HepG2 (cell line): ENCODE measurements around the gene GGA3. TPM values are rescaled to one million over a fixed set of nuclear protein-coding genes. Genes with fewer than 3 reads are reported as not detected.
A peak's percentile ranks its signal among the peaks of the same experiment; 100 is the strongest.

Experiments
- ATF4 ChIP-seq, 2 experiments: fragments of 450-650 bp in 1 of 2; sonication (generic) in 1 of 2; formaldehyde crosslinking; IDR thresholded peaks; 2 replicates each; pipeline versions ENCODE4 v1.5.0 to v1.8.0; 2020 to 2022; ENCODE audit warnings: mild to moderate bottlenecking in 1 of 2, missing genetic modification reagents in 1 of 2
- EEA1 ChIP-seq: sonication (generic); formaldehyde crosslinking; IDR thresholded peaks from 2 replicates; pipeline ENCODE4 v1.5.1; 2020; ENCODE audit warnings: mild to moderate bottlenecking, missing genetic modification reagents, borderline replicate concordance
- GLI4 ChIP-seq: sonication (generic); formaldehyde crosslinking; IDR thresholded peaks from 2 replicates; pipeline ENCODE4 v1.5.1; 2020; ENCODE audit warnings: missing genetic modification reagents, mild to moderate bottlenecking, moderate library complexity, borderline replicate concordance
- HHEX ChIP-seq: IDR thresholded peaks from 2 replicates; pipeline ENCODE4 v1.6.1; 2016; ENCODE audit warnings: control low read depth
- KDM1A ChIP-seq: IDR thresholded peaks from 2 replicates; pipeline ENCODE4 v1.6.1; 2016; ENCODE audit warnings: missing compliant biosample characterization
- KDM4B ChIP-seq: sonication (generic); formaldehyde crosslinking; IDR thresholded peaks from 2 replicates; pipeline ENCODE4 v1.4.0; 2020; ENCODE audit warnings: missing genetic modification reagents
- MEIS2 ChIP-seq: sonication (generic); formaldehyde crosslinking; IDR thresholded peaks from 2 replicates; pipeline ENCODE4 v1.9.0; 2021; ENCODE audit warnings: mild to moderate bottlenecking, missing genetic modification reagents
- NFE2L2 ChIP-seq: fragments of 150-350 bp; IDR thresholded peaks from 2 replicates; pipeline ENCODE4 v1.6.1; 2014; ENCODE audit warnings: low read length
- SP140L ChIP-seq: sonication (generic); formaldehyde crosslinking; IDR thresholded peaks from 2 replicates; pipeline ENCODE4 v1.4.0; 2020; ENCODE audit warnings: missing genetic modification reagents, borderline replicate concordance
- THAP8 ChIP-seq: sonication (generic); formaldehyde crosslinking; IDR thresholded peaks from 2 replicates; pipeline ENCODE4 v1.5.1; 2020; ENCODE audit warnings: missing genetic modification reagents, mild to moderate bottlenecking, borderline replicate concordance
- ZFP37 ChIP-seq: sonication (generic); formaldehyde crosslinking; IDR thresholded peaks from 2 replicates; pipeline ENCODE4 v1.4.0; 2020; ENCODE audit warnings: missing genetic modification reagents, borderline replicate concordance
- ZNF30 ChIP-seq: sonication (generic); formaldehyde crosslinking; IDR thresholded peaks from 2 replicates; pipeline ENCODE4 v1.5.0; 2020; ENCODE audit warnings: mild to moderate bottlenecking, missing genetic modification reagents
- ZNF790 ChIP-seq: sonication (generic); formaldehyde crosslinking; IDR thresholded peaks from 2 replicates; pipeline ENCODE4 v1.8.0; 2022; ENCODE audit warnings: missing genetic modification reagents, mild to moderate bottlenecking, borderline replicate concordance
- ZNF883 ChIP-seq: sonication (generic); formaldehyde crosslinking; IDR thresholded peaks from 2 replicates; pipeline ENCODE4 v1.5.1; 2020; ENCODE audit warnings: mild to moderate bottlenecking, missing genetic modification reagents; ENCODE audit errors: not compliant biosample characterization
- polyA plus RNA-seq, 8 experiments: library from polyadenylated mRNA; depleted of rRNA in 3 of 8; stranded (reverse) in 7 of 8; unstranded in 1 of 8; fragments of >200 nt; fragmentation: Illumina TruSeq in 4 of 8; extraction: Trizol in 4 of 8; gene quantifications; 2 replicates each; pipeline versions ENCODE4 v1.2.1 to v1.2.3, GENCODE V29; 2011 to 2016; ENCODE audit warnings: low read depth in 4 of 8, missing spikeins in 1 of 8, mixed read lengths in 1 of 8; ENCODE audit not compliant: insufficient read depth in 1 of 8
- total RNA-seq, 5 experiments: library from RNA; depleted of rRNA; stranded (reverse); fragments of >200 nt; fragmentation: Illumina TruSeq; extraction: Trizol; gene quantifications; 2 replicates each; pipeline ENCODE4 v1.2.3, GENCODE V29; 2016; ENCODE audit warnings: low read depth in 1 of 5
- TF ChIP-seq, protein P1 (sequence below): sonication (generic); formaldehyde crosslinking; IDR thresholded peaks from 2 replicates; pipeline ENCODE4 v1.4.0; 2020; ENCODE audit warnings: missing genetic modification reagents, borderline replicate concordance
- TF ChIP-seq, protein P2 (sequence below): sonication (generic); formaldehyde crosslinking; IDR thresholded peaks from 2 replicates; pipeline ENCODE4 v1.8.0; 2023; ENCODE audit warnings: mild to moderate bottlenecking, missing genetic modification reagents
- TF ChIP-seq, protein P3 (sequence below): sonication (generic); formaldehyde crosslinking; IDR thresholded peaks from 2 replicates; pipeline ENCODE4 v1.5.0; 2020; ENCODE audit warnings: mild to moderate bottlenecking, missing genetic modification reagents, borderline replicate concordance
- TF ChIP-seq, protein P4 (sequence below): sonication (generic); formaldehyde crosslinking; IDR thresholded peaks from 2 replicates; pipeline ENCODE4 v1.4.0; 2020; ENCODE audit warnings: missing genetic modification reagents; ENCODE audit errors: not compliant biosample characterization

Gene GGA3
- total and polyA plus RNA-seq, 2 of the 13 experiments (the other 11 are each of a cell fraction or from before 2014, with no cell fraction given) = 28.4 to 43.7 TPM

DNA sequence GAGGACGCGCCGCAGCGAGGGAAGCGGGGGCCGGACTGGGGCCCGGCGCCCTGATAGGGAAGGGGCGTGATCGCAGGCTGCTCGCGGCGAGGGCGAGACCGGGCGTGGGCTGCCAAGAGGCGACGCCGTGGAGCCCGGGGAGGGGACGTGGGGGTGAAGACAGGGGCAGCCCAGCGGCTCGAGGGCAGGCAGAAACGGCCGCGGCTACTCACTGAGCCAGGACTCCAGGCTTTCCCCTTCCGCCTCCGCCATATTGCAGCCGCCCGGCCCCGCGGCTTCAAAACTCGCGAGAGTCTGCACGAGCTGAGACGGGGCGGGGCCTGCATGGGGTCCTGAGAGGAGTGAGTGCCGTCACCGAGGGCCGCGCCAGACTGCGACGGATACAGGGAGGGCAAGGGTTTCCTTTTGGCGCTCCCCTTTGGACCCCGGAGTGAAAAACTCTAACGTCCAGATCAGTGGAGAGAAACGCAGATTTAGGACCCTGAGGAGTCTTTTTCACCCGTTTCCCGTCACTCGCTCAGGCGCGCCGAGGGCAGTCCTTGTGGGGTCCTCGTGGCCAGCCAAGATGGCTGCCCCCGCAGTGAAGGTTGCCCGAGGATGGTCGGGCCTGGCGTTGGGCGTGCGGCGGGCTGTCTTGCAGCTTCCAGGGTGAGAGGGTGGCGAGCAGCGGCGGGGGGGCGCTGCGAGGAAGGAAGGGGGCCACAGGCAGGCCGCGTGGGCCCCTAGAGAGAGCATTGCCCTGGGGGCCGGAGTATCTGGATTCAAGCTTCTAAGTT lies at the start of gene GGA3, which contains the start of gene MRPS7 (continued):
- TF ChIP-seq, protein P1, sequence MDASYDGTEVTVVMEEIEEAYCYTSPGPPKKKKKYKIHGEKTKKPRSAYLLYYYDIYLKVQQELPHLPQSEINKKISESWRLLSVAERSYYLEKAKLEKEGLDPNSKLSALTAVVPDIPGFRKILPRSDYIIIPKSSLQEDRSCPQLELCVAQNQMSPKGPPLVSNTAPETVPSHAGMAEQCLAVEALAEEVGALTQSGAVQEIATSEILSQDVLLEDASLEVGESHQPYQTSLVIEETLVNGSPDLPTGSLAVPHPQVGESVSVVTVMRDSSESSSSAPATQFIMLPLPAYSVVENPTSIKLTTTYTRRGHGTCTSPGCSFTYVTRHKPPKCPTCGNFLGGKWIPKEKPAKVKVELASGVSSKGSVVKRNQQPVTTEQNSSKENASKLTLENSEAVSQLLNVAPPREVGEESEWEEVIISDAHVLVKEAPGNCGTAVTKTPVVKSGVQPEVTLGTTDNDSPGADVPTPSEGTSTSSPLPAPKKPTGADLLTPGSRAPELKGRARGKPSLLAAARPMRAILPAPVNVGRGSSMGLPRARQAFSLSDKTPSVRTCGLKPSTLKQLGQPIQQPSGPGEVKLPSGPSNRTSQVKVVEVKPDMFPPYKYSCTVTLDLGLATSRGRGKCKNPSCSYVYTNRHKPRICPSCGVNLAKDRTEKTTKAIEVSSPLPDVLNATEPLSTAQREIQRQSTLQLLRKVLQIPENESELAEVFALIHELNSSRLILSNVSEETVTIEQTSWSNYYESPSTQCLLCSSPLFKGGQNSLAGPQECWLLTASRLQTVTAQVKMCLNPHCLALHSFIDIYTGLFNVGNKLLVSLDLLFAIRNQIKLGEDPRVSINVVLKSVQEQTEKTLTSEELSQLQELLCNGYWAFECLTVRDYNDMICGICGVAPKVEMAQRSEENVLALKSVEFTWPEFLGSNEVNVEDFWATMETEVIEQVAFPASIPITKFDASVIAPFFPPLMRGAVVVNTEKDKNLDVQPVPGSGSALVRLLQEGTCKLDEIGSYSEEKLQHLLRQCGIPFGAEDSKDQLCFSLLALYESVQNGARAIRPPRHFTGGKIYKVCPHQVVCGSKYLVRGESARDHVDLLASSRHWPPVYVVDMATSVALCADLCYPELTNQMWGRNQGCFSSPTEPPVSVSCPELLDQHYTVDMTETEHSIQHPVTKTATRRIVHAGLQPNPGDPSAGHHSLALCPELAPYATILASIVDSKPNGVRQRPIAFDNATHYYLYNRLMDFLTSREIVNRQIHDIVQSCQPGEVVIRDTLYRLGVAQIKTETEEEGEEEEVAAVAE = no peak; the same call in 1 of the 2 replicates
- TF ChIP-seq ZFP37 = no peak
- no peak for TF ChIP-seq ZNF30 (CRISPR knock-in tag)
- TF ChIP-seq EEA1 (CRISPR knock-in tag) = no peak
- TF ChIP-seq MEIS2 (CRISPR knock-in tag) = peak; percentile 71; the same call in 1 of the 2 replicates
- TF ChIP-seq GLI4 (CRISPR knock-in tag) = peak; percentile 66; the same call in 1 of the 2 replicates
- peak; percentile 90; the same call in 1 of the 2 replicates for TF ChIP-seq THAP8 (CRISPR knock-in tag)
- TF ChIP-seq ATF4 (CRISPR knock-in tag; IDR thresholded peaks at IDR 0.05) = peak in 1 of 2 experiments; percentile 62; a peak in 2 of 4 replicates
- no peak for TF ChIP-seq NFE2L2
- TF ChIP-seq, protein P2, sequence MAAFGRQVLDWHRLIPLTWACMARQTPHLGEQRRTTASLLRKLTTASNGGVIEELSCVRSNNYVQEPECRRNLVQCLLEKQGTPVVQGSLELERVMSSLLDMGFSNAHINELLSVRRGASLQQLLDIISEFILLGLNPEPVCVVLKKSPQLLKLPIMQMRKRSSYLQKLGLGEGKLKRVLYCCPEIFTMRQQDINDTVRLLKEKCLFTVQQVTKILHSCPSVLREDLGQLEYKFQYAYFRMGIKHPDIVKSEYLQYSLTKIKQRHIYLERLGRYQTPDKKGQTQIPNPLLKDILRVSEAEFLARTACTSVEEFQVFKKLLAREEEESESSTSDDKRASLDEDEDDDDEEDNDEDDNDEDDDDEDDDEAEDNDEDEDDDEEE (CRISPR knock-in tag) = peak; percentile 76; the same call in 1 of the 2 replicates
- TF ChIP-seq KDM4B (CRISPR knock-in tag) = 0 out of 2 replicates have a peak, but pooled peaks have one; percentile 29
- TF ChIP-seq, protein P3, sequence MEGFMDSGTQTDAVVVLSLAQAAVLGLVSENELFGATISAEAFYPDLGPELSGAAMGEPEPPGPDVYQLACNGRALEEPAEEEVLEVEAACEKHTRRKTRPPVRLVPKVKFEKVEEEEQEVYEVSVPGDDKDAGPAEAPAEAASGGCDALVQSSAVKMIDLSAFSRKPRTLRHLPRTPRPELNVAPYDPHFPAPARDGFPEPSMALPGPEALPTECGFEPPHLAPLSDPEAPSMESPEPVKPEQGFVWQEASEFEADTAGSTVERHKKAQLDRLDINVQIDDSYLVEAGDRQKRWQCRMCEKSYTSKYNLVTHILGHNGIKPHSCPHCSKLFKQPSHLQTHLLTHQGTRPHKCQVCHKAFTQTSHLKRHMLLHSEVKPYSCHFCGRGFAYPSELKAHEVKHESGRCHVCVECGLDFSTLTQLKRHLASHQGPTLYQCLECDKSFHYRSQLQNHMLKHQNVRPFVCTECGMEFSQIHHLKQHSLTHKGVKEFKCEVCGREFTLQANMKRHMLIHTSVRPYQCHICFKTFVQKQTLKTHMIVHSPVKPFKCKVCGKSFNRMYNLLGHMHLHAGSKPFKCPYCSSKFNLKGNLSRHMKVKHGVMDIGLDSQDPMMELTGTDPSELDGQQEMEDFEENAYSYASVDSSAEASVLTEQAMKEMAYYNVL (CRISPR knock-in tag) = no peak; the same call in 1 of the 2 replicates
- TF ChIP-seq SP140L (CRISPR knock-in tag) = no peak
- no peak for TF ChIP-seq KDM1A (CRISPR knock-in tag)
- peak; percentile 83; the same call in 1 of the 2 replicates for TF ChIP-seq ZNF790
- no peak for TF ChIP-seq HHEX (CRISPR knock-in tag)
- peak; percentile 92 for TF ChIP-seq ZNF883
- TF ChIP-seq, protein P4, sequence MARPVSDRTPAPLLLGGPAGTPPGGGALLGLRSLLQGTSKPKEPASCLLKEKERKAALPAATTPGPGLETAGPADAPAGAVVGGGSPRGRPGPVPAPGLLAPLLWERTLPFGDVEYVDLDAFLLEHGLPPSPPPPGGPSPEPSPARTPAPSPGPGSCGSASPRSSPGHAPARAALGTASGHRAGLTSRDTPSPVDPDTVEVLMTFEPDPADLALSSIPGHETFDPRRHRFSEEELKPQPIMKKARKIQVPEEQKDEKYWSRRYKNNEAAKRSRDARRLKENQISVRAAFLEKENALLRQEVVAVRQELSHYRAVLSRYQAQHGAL (CRISPR knock-in tag) = no peak
